ENCODE measurements around the gene DPP6. TPM values are rescaled to one million over a fixed set of nuclear protein-coding genes. Genes with fewer than 3 reads are reported as not detected.
"Not testable (repeated sequence)": the region's sequence is repeated elsewhere in the genome, so short reads cannot be mapped to it uniquely, and the experiment has no call there.

Gene DPP6
- total RNA-seq, 3 donors from 2014 or later, result 0.59 to 0.98 TPM; not detected in 1

GRCh38 chr7:154146707-154147038, 94.5 kb downstream of the DPP6 start:
- H3K4me1 ChIP-seq; H3K9me3 ChIP-seq; H3K27ac ChIP-seq; H3K36me3 ChIP-seq; H3K27me3 ChIP-seq; H3K4me3 ChIP-seq; DNase-seq (ENCODE audit: low spot score in 2 of 2); intact Hi-C loops (cut with DNase I; ENCODE audit: low total_unique reads): not testable (repeated sequence)

GRCh38 chr7:154148791-154149516, 96.8 kb downstream of the DPP6 start:
- intact Hi-C loops (cut with DNase I; ENCODE audit: low total_unique reads); H3K27ac ChIP-seq; H3K4me1 ChIP-seq; DNase-seq (ENCODE audit: low spot score in 2 of 2); H3K4me3 ChIP-seq; H3K36me3 ChIP-seq; H3K27me3 ChIP-seq; H3K9me3 ChIP-seq: not testable (repeated sequence)

GRCh38 chr7:154150656-154151055, 98.5 kb downstream of the DPP6 start:
- H3K4me1 ChIP-seq; DNase-seq (ENCODE audit: low spot score in 2 of 2); H3K36me3 ChIP-seq; H3K4me3 ChIP-seq; H3K9me3 ChIP-seq; intact Hi-C loops (cut with DNase I; ENCODE audit: low total_unique reads); H3K27me3 ChIP-seq; H3K27ac ChIP-seq: not testable (repeated sequence)

GRCh38 chr7:154151306-154151705, 99.1 kb downstream of the DPP6 start:
- H3K4me1 ChIP-seq; H3K4me3 ChIP-seq; DNase-seq (ENCODE audit: low spot score in 2 of 2); H3K9me3 ChIP-seq; H3K27me3 ChIP-seq; H3K27ac ChIP-seq; intact Hi-C loops (cut with DNase I; ENCODE audit: low total_unique reads); H3K36me3 ChIP-seq: not testable (repeated sequence)

- H3K4me3 ChIP-seq; H3K9me3 ChIP-seq; H3K27me3 ChIP-seq; intact Hi-C loops (cut with DNase I; ENCODE audit: low total_unique reads); H3K36me3 ChIP-seq; H3K4me1 ChIP-seq; DNase-seq (ENCODE audit: low spot score in 2 of 2); H3K27ac ChIP-seq: not testable (repeated sequence)
Observed at GRCh38 chr7:154155928-154156327, 103.7 kb downstream of the DPP6 start.

- not testable (repeated sequence) for H3K27ac ChIP-seq, H3K36me3 ChIP-seq
Observed at GRCh38 chr7:154162921-154163320, 110.7 kb downstream of the DPP6 start.

GRCh38 chr7:154163642-154164041, 111.4 kb downstream of the DPP6 start:
- H3K27me3 ChIP-seq; intact Hi-C loops (cut with DNase I; ENCODE audit: low total_unique reads): not testable (repeated sequence)

More at GRCh38 chr7:154162921-154163320, 110.7 kb downstream of the DPP6 start:
- intact Hi-C loops (cut with DNase I; ENCODE audit: low total_unique reads); DNase-seq (ENCODE audit: low spot score in 2 of 2); H3K4me1 ChIP-seq; H3K4me3 ChIP-seq; H3K9me3 ChIP-seq; H3K27me3 ChIP-seq: not testable (repeated sequence)

GRCh38 chr7:154167051-154167450, 114.9 kb downstream of the DPP6 start:
- no peak for DNase-seq (ENCODE audit: low spot score in 2 of 2)
- TF ChIP-seq POLR2A (IDR thresholded peaks at IDR 0.05), result no peak
- TF ChIP-seq POLR2AphosphoS5 (IDR thresholded peaks at IDR 0.05), result no peak
- TF ChIP-seq CTCF (IDR thresholded peaks at IDR 0.05), result no peak
- Histone ChIP-seq H3K27ac (no peak overlapping the region), H3K36me3 (no peaks in the 10 kb centered on the region), H3K4me3 (no peak overlapping the region), H3K4me1 (no peaks in the 10 kb centered on the region), H3K9me3 (no peaks in the 10 kb centered on the region), H3K27me3 (no peaks in the 10 kb centered on the region)
- intact Hi-C loops (cut with DNase I; ENCODE audit: low total_unique reads), result no loop called here

More at GRCh38 chr7:154163642-154164041, 111.4 kb downstream of the DPP6 start:
- not testable (repeated sequence) for DNase-seq (ENCODE audit: low spot score in 2 of 2); H3K4me3 ChIP-seq; H3K27ac ChIP-seq; H3K36me3 ChIP-seq; H3K9me3 ChIP-seq; H3K4me1 ChIP-seq

GRCh38 chr7:154167807-154168206, 115.6 kb downstream of the DPP6 start:
- H3K27me3 ChIP-seq, result no peaks in the 10 kb centered on the region
- no peak overlapping the region for H3K4me3 ChIP-seq
- no peak overlapping the region for H3K27ac ChIP-seq
- H3K9me3 ChIP-seq, result no peaks in the 10 kb centered on the region
- H3K36me3 ChIP-seq, result no peaks in the 10 kb centered on the region
- no peaks in the 10 kb centered on the region for H3K4me1 ChIP-seq
- intact Hi-C loops (cut with DNase I; ENCODE audit: low total_unique reads), result loop anchor here (2.0 kb wide), 1 partner anchor 69 kb away; no protein-coding TSS in a partner anchor
- TF ChIP-seq POLR2AphosphoS5 (IDR thresholded peaks at IDR 0.05) (no peak), CTCF (IDR thresholded peaks at IDR 0.05) (no peak), POLR2A (IDR thresholded peaks at IDR 0.05) (no peak)
- DNase-seq (ENCODE audit: low spot score in 2 of 2), result no peak
